ENCODE data around the gene SESN3. TPM values are rescaled to one million over a fixed set of nuclear protein-coding genes. Genes with fewer than 3 reads are reported as not detected.

Gene SESN3
- total RNA-seq, 1 experiment from 2014 or later, result 1.4 TPM

GRCh38 chr11:95257456-95257971 is 26.5 kb upstream of the SESN3 start:
- TF ChIP-seq CTCF (IDR thresholded peaks at IDR 0.05), result no peak
- TF ChIP-seq POLR2AphosphoS5 (IDR thresholded peaks at IDR 0.05; ENCODE audit: low read depth, low read length), result no peak
- TF ChIP-seq TCF7L2 (IDR thresholded peaks at IDR 0.05; ENCODE audit: low read depth, low read length), result no peak
- TF ChIP-seq SIN3A (IDR thresholded peaks at IDR 0.05; ENCODE audit: borderline replicate concordance, insufficient read depth, low read depth, low read length), result no peak
- no peak for TF ChIP-seq REST (IDR thresholded peaks at IDR 0.05; ENCODE audit: insufficient read depth in 1 of 2, low read depth in 2 of 2, low read length in 1 of 2)
- POLR2A ChIA-PET, result no interaction called here

GRCh38 chr11:95256321-95256779 is 25.3 kb upstream of the SESN3 start:
- intact Hi-C loops (cut with micrococcal nuclease; ENCODE audit: unreplicated experiment), result no loop called here
- no TSS peak for BruUV-seq (replicated peaks)
- Histone ChIP-seq H3K9me3 (ENCODE audit: control insufficient read depth, insufficient read depth, low read depth, low read length) (no peaks in the 10 kb centered on the region), H3K27me3 (ENCODE audit: control insufficient read depth, insufficient read depth, low read length) (peaks cover 22% of the 10 kb centered on the region), H3K27ac (ENCODE audit: low read length) (no peak overlapping the region), H3K4me3 (ENCODE audit: low read depth in 2 of 2, low read length in 2 of 2) (no peak overlapping the region), H3K36me3 (ENCODE audit: control insufficient read depth, insufficient read depth, low read length) (no peaks in the 10 kb centered on the region), H3K4me1 (ENCODE audit: control insufficient read depth, insufficient read depth, low read length) (no peaks in the 10 kb centered on the region)
- ATAC-seq (no peak), DNase-seq (ENCODE audit: low read depth, low spot score) (no peak)
- TF ChIP-seq POLR2AphosphoS5 (IDR thresholded peaks at IDR 0.05; ENCODE audit: low read depth, low read length) (no peak), TCF7L2 (IDR thresholded peaks at IDR 0.05; ENCODE audit: low read depth, low read length) (no peak), CTCF (IDR thresholded peaks at IDR 0.05) (no peak), SIN3A (IDR thresholded peaks at IDR 0.05; ENCODE audit: borderline replicate concordance, insufficient read depth, low read depth, low read length) (no peak), REST (IDR thresholded peaks at IDR 0.05; ENCODE audit: insufficient read depth in 1 of 2, low read depth in 2 of 2, low read length in 1 of 2) (no peak)
- CTCF ChIA-PET, result no interaction called here
- POLR2A ChIA-PET, result no interaction called here
- in situ Hi-C loops (cut with HindIII; ENCODE audit: low pct_unique_long_range_greater_than_20kb, low sequenced_read_pairs), result no loop called here

More at GRCh38 chr11:95257456-95257971, 26.5 kb upstream of the SESN3 start:
- no TSS peak for BruUV-seq (replicated peaks)
- Histone ChIP-seq H3K9me3 (ENCODE audit: control insufficient read depth, insufficient read depth, low read depth, low read length) (no peaks in the 10 kb centered on the region), H3K36me3 (ENCODE audit: control insufficient read depth, insufficient read depth, low read length) (no peaks in the 10 kb centered on the region), H3K4me1 (ENCODE audit: control insufficient read depth, insufficient read depth, low read length) (no peaks in the 10 kb centered on the region), H3K27me3 (ENCODE audit: control insufficient read depth, insufficient read depth, low read length) (peaks cover 20% of the 10 kb centered on the region), H3K27ac (ENCODE audit: low read length) (no peak overlapping the region), H3K4me3 (ENCODE audit: low read depth in 2 of 2, low read length in 2 of 2) (no peak overlapping the region)
- no peak for DNase-seq (ENCODE audit: low read depth, low spot score)
- CTCF ChIA-PET, result no interaction called here
- intact Hi-C loops (cut with micrococcal nuclease; ENCODE audit: unreplicated experiment) (no loop called here), in situ Hi-C loops (cut with HindIII; ENCODE audit: low pct_unique_long_range_greater_than_20kb, low sequenced_read_pairs) (no loop called here)
- no peak for ATAC-seq
